ENCODE results near the gene KDM6A. TPM values are rescaled to one million over a fixed set of nuclear protein-coding genes. Genes with fewer than 3 reads are reported as not detected.
A peak's percentile ranks its signal among the peaks of the same experiment; 100 is the strongest.

Gene KDM6A
- total and polyA plus RNA-seq, 2 of the 13 experiments (the other 11 are each of a cell fraction or from before 2014, with no cell fraction given): 16.7 to 18.2 TPM

- no peak for TF ChIP-seq MAZ (IDR thresholded peaks at IDR 0.05; ENCODE audit: borderline replicate concordance, low read depth, low read length)
- peak; percentile 29; the same call in 1 of the 2 replicates for TF ChIP-seq MAZ (CRISPR knock-in tag; IDR thresholded peaks at IDR 0.05; ENCODE audit: low read depth)
- TF ChIP-seq ZNF180 (CRISPR knock-in tag; IDR thresholded peaks at IDR 0.05; ENCODE audit: borderline replicate concordance, low read depth): no peak
- no peak for TF ChIP-seq HHEX (CRISPR knock-in tag; IDR thresholded peaks at IDR 0.05)
- no peak for TF ChIP-seq ZNF234 (CRISPR knock-in tag; conservative IDR thresholded peaks at IDR 0.05)
- peak; percentile 51; the same call in 1 of the 2 replicates for TF ChIP-seq ZNF263 (CRISPR knock-in tag; IDR thresholded peaks at IDR 0.05)
- no peak for TF ChIP-seq FOXA1 (IDR thresholded peaks at IDR 0.05)
- TF ChIP-seq FOXA1 (CRISPR knock-in tag; IDR thresholded peaks at IDR 0.05): peak; percentile 89
- no peak for TF ChIP-seq NR3C1 (CRISPR knock-in tag; IDR thresholded peaks at IDR 0.05)
- TF ChIP-seq HNRNPLL (IDR thresholded peaks at IDR 0.05; ENCODE audit: low read depth, low read length, poor library complexity, severe bottlenecking): peak; percentile 4
- no peak for TF ChIP-seq ZNF414 (CRISPR knock-in tag; IDR thresholded peaks at IDR 0.05)
- TF ChIP-seq NFYB (CRISPR knock-in tag; IDR thresholded peaks at IDR 0.05): peak; percentile 86
- TF ChIP-seq ZBTB7A (CRISPR knock-in tag; IDR thresholded peaks at IDR 0.05): no peak
- TF ChIP-seq KAT8 (CRISPR knock-in tag; IDR thresholded peaks at IDR 0.05): peak; percentile 15; the same call in 1 of the 2 replicates
- no peak for TF ChIP-seq ZMAT3 (CRISPR knock-in tag; conservative IDR thresholded peaks at IDR 0.05)
- no peak for TF ChIP-seq FOXO1 (CRISPR knock-in tag; IDR thresholded peaks at IDR 0.05)
- no peak for TF ChIP-seq JUNB (CRISPR knock-in tag; IDR thresholded peaks at IDR 0.05; ENCODE audit: borderline replicate concordance)
- no peak for TF ChIP-seq BRD4 (CRISPR knock-in tag; IDR thresholded peaks at IDR 0.05)
- no peak for TF ChIP-seq ZNF30 (CRISPR knock-in tag; IDR thresholded peaks at IDR 0.05)
- no peak for TF ChIP-seq ZNF879 (CRISPR knock-in tag; IDR thresholded peaks at IDR 0.05)
- TF ChIP-seq MAFK (conservative IDR thresholded peaks at IDR 0.05 in 1 of 2, IDR thresholded peaks at IDR 0.05 in 1 of 2; ENCODE audit: low read length in 2 of 2): no peak
- no peak for TF ChIP-seq ZNF333 (CRISPR knock-in tag; IDR thresholded peaks at IDR 0.05; ENCODE audit: borderline replicate concordance)
- no peak for TF ChIP-seq IKZF1 (IDR thresholded peaks at IDR 0.05)
- no peak for TF ChIP-seq ZNF207 (IDR thresholded peaks at IDR 0.05; ENCODE audit: borderline replicate concordance)
- no peak for TF ChIP-seq NCOA5 (CRISPR knock-in tag; IDR thresholded peaks at IDR 0.05)
- no peak for TF ChIP-seq ADNP (CRISPR knock-in tag; IDR thresholded peaks at IDR 0.05)
- TF ChIP-seq AFF4 (CRISPR knock-in tag; IDR thresholded peaks at IDR 0.05): no peak
- TF ChIP-seq GABPA (IDR thresholded peaks at IDR 0.05; ENCODE audit: low read depth, low read length): peak; percentile 64
- peak; percentile 89 for TF ChIP-seq GABPA (CRISPR knock-in tag; IDR thresholded peaks at IDR 0.05; ENCODE audit: low read depth)
- no peak for TF ChIP-seq TBX3 (IDR thresholded peaks at IDR 0.05; ENCODE audit: borderline replicate concordance)
- TF ChIP-seq ZNF83 (CRISPR knock-in tag; IDR thresholded peaks at IDR 0.05; ENCODE audit: borderline replicate concordance): no peak
Measured at GRCh38 chrX:44872821-44873414, at the start of gene KDM6A (continued).
